GM23248 (cell line): Measurements from ENCODE around the gene CNTNAP4.

Experiments used
- EZH2 ChIP-seq: fragments of 200-600 bp; sonication (generic); IDR thresholded peaks from 2 replicates; pipeline ENCODE4 v1.6.1; 2018; ENCODE audit warnings: antibody characterized with exemption, mild to moderate bottlenecking; ENCODE audit not compliant: insufficient read depth, poor library complexity, severe bottlenecking
- EZH2phosphoT487 ChIP-seq: fragments of 200-600 bp; sonication (generic); IDR thresholded peaks from 2 replicates; pipeline ENCODE4 v1.6.1; 2018; ENCODE audit warnings: antibody characterized with exemption, moderate library complexity, mild to moderate bottlenecking, low read depth; ENCODE audit not compliant: insufficient read depth

DNA sequence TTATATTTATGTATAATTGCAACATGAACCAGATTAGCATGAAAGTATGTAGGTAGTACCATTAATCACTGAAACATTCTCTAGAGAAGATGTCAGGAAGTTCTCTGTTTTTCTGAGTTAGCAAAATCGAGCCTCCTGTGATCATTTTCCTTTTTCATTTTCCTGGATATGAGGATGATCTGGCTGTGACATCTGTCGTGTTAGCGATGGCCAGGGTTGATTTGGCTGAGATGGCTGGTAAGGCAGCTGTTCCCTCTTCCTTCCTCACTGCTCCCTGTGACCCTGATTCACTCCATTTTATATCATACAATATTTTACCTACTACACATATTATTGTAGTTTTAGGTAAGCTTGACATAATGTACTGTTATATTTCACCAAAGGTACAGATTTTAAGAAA lies 10.3 kb downstream of the CNTNAP4 start:
- TF ChIP-seq EZH2: no peak
- no peak for TF ChIP-seq EZH2phosphoT487
